ENCODE measurements around the gene EFCAB5.

Gene EFCAB5

GRCh38 chr17:29973005-29973404, 31.6 kb downstream of the EFCAB5 start:
- no peak overlapping the region for H3K27ac ChIP-seq
- H2AFZ ChIP-seq, result no peak overlapping the region
- no peaks in the 10 kb centered on the region for H3K27me3 ChIP-seq (ENCODE audit: control insufficient read depth, insufficient read depth, low read length)
- H3K9ac ChIP-seq, result no peak overlapping the region
- H3K36me3 ChIP-seq (ENCODE audit: control insufficient read depth, insufficient read depth, low read length), result no peaks in the 10 kb centered on the region
- H3K4me2 ChIP-seq (ENCODE audit: low read length), result no peak overlapping the region
- H3K4me1 ChIP-seq, result no peaks in the 10 kb centered on the region
- H3K79me2 ChIP-seq, result no peaks in the 10 kb centered on the region
- TF ChIP-seq CTCF (IDR thresholded peaks at IDR 0.05), result no peak
- H3K4me3 ChIP-seq (ENCODE audit: low read depth, low read length), result no peak overlapping the region
- no peaks in the 10 kb centered on the region for H3K9me3 ChIP-seq (ENCODE audit: control insufficient read depth, low read length)

DNA sequence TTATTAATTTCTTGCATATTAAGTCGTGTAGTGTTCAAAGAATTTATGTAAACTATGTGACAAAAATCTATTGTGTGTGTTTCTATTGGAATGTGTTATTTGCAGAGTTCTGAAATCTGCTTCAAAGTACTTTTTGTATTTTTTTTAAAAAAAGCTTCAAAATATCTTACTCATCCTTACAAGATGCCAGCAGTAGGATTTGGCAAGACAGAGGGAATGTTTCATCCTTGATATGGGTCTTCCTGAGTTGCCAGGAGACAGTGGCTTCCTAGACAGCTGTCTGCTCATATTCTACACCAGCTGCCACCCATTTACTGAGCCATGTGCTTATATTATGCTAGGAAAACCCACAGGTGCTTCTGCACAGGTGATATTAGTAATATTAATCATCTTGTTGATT, 36.4 kb downstream of the EFCAB5 start:
- H2AFZ ChIP-seq, result no peak overlapping the region
- no peak for TF ChIP-seq CTCF (IDR thresholded peaks at IDR 0.05)
- no peak overlapping the region for H3K9ac ChIP-seq
- no peaks in the 10 kb centered on the region for H3K27me3 ChIP-seq (ENCODE audit: control insufficient read depth, insufficient read depth, low read length)
- H3K4me2 ChIP-seq (ENCODE audit: low read length), result no peak overlapping the region
- no peaks in the 10 kb centered on the region for H3K9me3 ChIP-seq (ENCODE audit: control insufficient read depth, low read length)
- no peaks in the 10 kb centered on the region for H3K4me1 ChIP-seq
- no peaks in the 10 kb centered on the region for H3K36me3 ChIP-seq (ENCODE audit: control insufficient read depth, insufficient read depth, low read length)
- no peaks in the 10 kb centered on the region for H3K79me2 ChIP-seq
- no peak overlapping the region for H3K27ac ChIP-seq
- no peak overlapping the region for H3K4me3 ChIP-seq (ENCODE audit: low read depth, low read length)

GRCh38 chr17:29980261-29980660, 38.8 kb downstream of the EFCAB5 start:
- Histone ChIP-seq H3K27me3 (ENCODE audit: control insufficient read depth, insufficient read depth, low read length) (no peaks in the 10 kb centered on the region), H3K4me3 (ENCODE audit: low read depth, low read length) (no peak overlapping the region), H2AFZ (no peak overlapping the region), H3K79me2 (no peaks in the 10 kb centered on the region), H3K9me3 (ENCODE audit: control insufficient read depth, low read length) (no peaks in the 10 kb centered on the region), H3K27ac (no peak overlapping the region), H3K36me3 (ENCODE audit: control insufficient read depth, insufficient read depth, low read length) (no peaks in the 10 kb centered on the region), H3K4me2 (ENCODE audit: low read length) (no peak overlapping the region), H3K4me1 (no peaks in the 10 kb centered on the region), H3K9ac (no peak overlapping the region)
- no peak for TF ChIP-seq CTCF (IDR thresholded peaks at IDR 0.05)

DNA sequence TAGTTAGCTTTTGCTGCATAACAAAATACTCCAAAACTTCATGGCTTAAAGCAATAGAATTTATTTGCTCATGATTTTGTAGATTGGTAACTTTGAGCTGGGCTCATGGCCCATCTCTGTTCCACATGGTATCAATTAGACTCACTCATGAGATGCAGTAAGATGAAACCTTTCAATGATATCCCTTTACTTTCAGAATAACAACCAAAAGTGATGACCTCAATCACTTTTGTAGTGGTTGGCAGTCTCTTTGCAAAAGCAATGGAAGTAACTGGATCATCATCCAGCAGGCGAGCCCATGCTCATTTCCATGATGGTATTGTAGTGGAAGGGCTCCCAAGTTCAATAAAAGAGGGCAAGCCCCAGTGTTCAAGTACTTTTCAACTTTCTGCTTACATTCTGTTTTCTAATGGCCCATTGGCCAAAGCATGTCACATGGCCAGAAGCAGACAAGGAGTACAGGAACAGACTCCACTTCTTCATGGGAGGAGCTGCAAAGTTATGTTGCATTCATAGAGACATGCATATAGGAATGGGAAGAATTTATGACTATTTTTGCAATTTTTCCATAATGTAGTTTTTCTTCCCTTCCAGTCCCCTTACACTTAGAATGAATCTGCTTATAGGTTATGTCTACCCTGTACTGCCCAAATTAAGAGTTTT, 41.7 kb downstream of the EFCAB5 start:
- H3K4me1 ChIP-seq, result no peaks in the 10 kb centered on the region
- no peak overlapping the region for H3K4me2 ChIP-seq (ENCODE audit: low read length)
- no peak overlapping the region for H2AFZ ChIP-seq
- no peaks in the 10 kb centered on the region for H3K79me2 ChIP-seq
- H3K27ac ChIP-seq, result no peak overlapping the region
- no peak overlapping the region for H3K9ac ChIP-seq
- H3K9me3 ChIP-seq (ENCODE audit: control insufficient read depth, low read length), result no peaks in the 10 kb centered on the region
- no peaks in the 10 kb centered on the region for H3K27me3 ChIP-seq (ENCODE audit: control insufficient read depth, insufficient read depth, low read length)
- H3K36me3 ChIP-seq (ENCODE audit: control insufficient read depth, insufficient read depth, low read length), result no peaks in the 10 kb centered on the region
- no peak for TF ChIP-seq CTCF (IDR thresholded peaks at IDR 0.05)
- no peak overlapping the region for H3K4me3 ChIP-seq (ENCODE audit: low read depth, low read length)

DNA sequence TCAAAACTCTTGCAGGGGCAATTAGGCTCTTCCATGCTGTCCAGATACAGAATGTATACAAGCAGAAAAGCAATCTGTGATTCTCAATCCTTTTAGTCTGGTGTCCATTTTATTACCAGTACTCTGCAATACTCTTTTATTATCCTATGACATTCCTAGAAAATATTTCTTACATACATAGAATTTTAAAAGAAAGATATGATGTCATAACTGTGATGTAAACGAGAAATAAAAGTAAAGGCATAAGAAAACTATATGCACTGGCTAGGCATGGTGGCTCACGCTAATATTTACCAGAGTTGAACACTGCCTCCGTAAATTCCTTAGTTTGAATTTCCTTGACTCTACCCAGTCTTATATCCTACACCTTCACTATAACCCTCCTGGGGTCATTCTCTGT, 55.0 kb downstream of the EFCAB5 start:
- Histone ChIP-seq H3K4me2 (ENCODE audit: low read length) (no peak overlapping the region), H3K9ac (no peak overlapping the region), H2AFZ (no peak overlapping the region), H3K79me2 (no peaks in the 10 kb centered on the region), H3K27ac (no peak overlapping the region), H3K9me3 (ENCODE audit: control insufficient read depth, low read length) (no peaks in the 10 kb centered on the region), H3K27me3 (ENCODE audit: control insufficient read depth, insufficient read depth, low read length) (no peaks in the 10 kb centered on the region), H3K36me3 (ENCODE audit: control insufficient read depth, insufficient read depth, low read length) (no peaks in the 10 kb centered on the region), H3K4me1 (no peaks in the 10 kb centered on the region), H3K4me3 (ENCODE audit: low read depth, low read length) (no peak overlapping the region)
- no peak for TF ChIP-seq CTCF (IDR thresholded peaks at IDR 0.05)
